Measurements from ENCODE around the gene ZNF215. TPM values are rescaled to one million over a fixed set of nuclear protein-coding genes. Genes with fewer than 3 reads are reported as not detected.

The ZNF215 gene
- polyA plus RNA-seq, 3 donors = 0.08 TPM; not detected in 2

DNA sequence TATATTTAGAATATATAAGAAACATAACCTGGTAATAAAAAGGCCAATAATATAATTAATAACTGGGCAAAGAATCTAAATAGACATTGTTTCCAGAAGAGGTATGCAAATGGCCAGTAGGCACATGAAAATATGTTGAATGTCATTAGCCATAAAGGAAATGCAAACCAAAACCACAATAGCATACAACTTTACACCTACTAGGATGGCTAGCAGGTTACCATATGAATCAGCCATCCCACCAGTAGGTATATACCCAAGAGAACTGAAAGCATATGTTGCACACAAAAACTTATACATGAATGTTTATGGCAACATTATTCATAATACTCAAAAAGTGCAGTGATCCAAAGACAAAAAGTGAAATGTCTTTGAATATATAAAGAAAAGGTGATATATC, 31.2 kb upstream of the ZNF215 start:
- Histone ChIP-seq H3K36me3 (replicated peaks in 1 of 2; ENCODE audit: control insufficient read depth in 1 of 2, insufficient read depth in 2 of 2, low read length in 2 of 2) (no peaks in the 10 kb centered on the region), H3K9me3 (replicated peaks in 1 of 2; ENCODE audit: control insufficient read depth in 1 of 2, insufficient read depth in 1 of 2, low read length in 2 of 2) (no peaks in the 10 kb centered on the region), H3K79me2 (ENCODE audit: insufficient read depth, low read length) (no peaks in the 10 kb centered on the region), H3K4me2 (replicated peaks; ENCODE audit: extremely low read depth, low read length, poor library complexity, severe bottlenecking) (no peak overlapping the region), H4K20me1 (ENCODE audit: insufficient read depth, low read length) (no peaks in the 10 kb centered on the region), H3K27ac (ENCODE audit: low read depth in 1 of 2, low read length in 2 of 2) (no peak overlapping the region), H3K9ac (ENCODE audit: insufficient read depth, low read length, poor library complexity, severe bottlenecking) (no peak overlapping the region), H3K4me3 (replicated peaks in 1 of 3; ENCODE audit: low read depth in 2 of 3, low read length in 3 of 3) (no peak overlapping the region), H3K4me1 (ENCODE audit: control insufficient read depth in 1 of 2, insufficient read depth in 2 of 2, low read length in 2 of 2) (no peaks in the 10 kb centered on the region), H2AFZ (ENCODE audit: insufficient read depth, low read depth, low read length, poor library complexity, severe bottlenecking) (no peak overlapping the region), H3K27me3 (ENCODE audit: control insufficient read depth in 2 of 2, insufficient read depth in 2 of 2, low read length in 2 of 2) (no peaks in the 10 kb centered on the region)
- DNase-seq = no peak
- TF ChIP-seq CTCF (IDR thresholded peaks at IDR 0.05) = no peak
- Mint-ChIP-seq H3K4me3 (no peak overlapping the region), H3K9me3 (peaks cover 0 to 1% (median 0%) of the 10 kb centered on the region in 7 donors), H3K4me1 (no peaks in the 10 kb centered on the region), H3K27me3 (ENCODE audit: low read depth in 3 of 3) (no peaks in the 10 kb centered on the region), H3K36me3 (no peaks in the 10 kb centered on the region), H3K27ac (no peak overlapping the region)
- intact Hi-C loops (cut with micrococcal nuclease) = no loop called here

GRCh38 chr11:6898911-6899310, 27.3 kb upstream of the ZNF215 start:
- Histone ChIP-seq H3K27ac (ENCODE audit: low read depth in 1 of 2, low read length in 2 of 2) (no peak overlapping the region), H3K79me2 (ENCODE audit: insufficient read depth, low read length) (no peaks in the 10 kb centered on the region), H3K9ac (ENCODE audit: insufficient read depth, low read length, poor library complexity, severe bottlenecking) (no peak overlapping the region), H4K20me1 (ENCODE audit: insufficient read depth, low read length) (no peaks in the 10 kb centered on the region), H3K4me3 (replicated peaks in 1 of 3; ENCODE audit: low read depth in 2 of 3, low read length in 3 of 3) (no peak overlapping the region), H3K27me3 (ENCODE audit: control insufficient read depth in 2 of 2, insufficient read depth in 2 of 2, low read length in 2 of 2) (no peaks in the 10 kb centered on the region), H2AFZ (ENCODE audit: insufficient read depth, low read depth, low read length, poor library complexity, severe bottlenecking) (no peak overlapping the region), H3K36me3 (replicated peaks in 1 of 2; ENCODE audit: control insufficient read depth in 1 of 2, insufficient read depth in 2 of 2, low read length in 2 of 2) (no peaks in the 10 kb centered on the region), H3K4me1 (ENCODE audit: control insufficient read depth in 1 of 2, insufficient read depth in 2 of 2, low read length in 2 of 2) (no peaks in the 10 kb centered on the region), H3K9me3 (replicated peaks in 1 of 2; ENCODE audit: control insufficient read depth in 1 of 2, insufficient read depth in 1 of 2, low read length in 2 of 2) (peaks cover 0 to under 1% of the 10 kb centered on the region in 2 donors), H3K4me2 (replicated peaks; ENCODE audit: extremely low read depth, low read length, poor library complexity, severe bottlenecking) (no peak overlapping the region)
- Mint-ChIP-seq H3K36me3 (no peaks in the 10 kb centered on the region), H3K27me3 (ENCODE audit: low read depth in 3 of 3) (peaks cover 0 to 1% (median 0%) of the 10 kb centered on the region in 3 donors), H3K9me3 (peaks cover 0 to 2% (median 0%) of the 10 kb centered on the region in 7 donors), H3K4me3 (no peak overlapping the region), H3K4me1 (no peaks in the 10 kb centered on the region), H3K27ac (no peak overlapping the region)
- no peak for TF ChIP-seq CTCF (IDR thresholded peaks at IDR 0.05)
- WGBS (ENCODE audit: insufficient coverage) = no CpG with 5 or more reads among the region's 1 CpG
- intact Hi-C loops (cut with micrococcal nuclease) = no loop called here
- no peak for DNase-seq
